GM21723 (cell line): ENCODE measurements around the gene PARP11.

Source experiments
- ATAC-seq: cut with Tn5 transposase; IDR thresholded peaks from one replicate; pipeline ENCODE4 v1.9.1; 2021; ENCODE audit warnings: mild to moderate bottlenecking, moderate library complexity; ENCODE audit not compliant: unreplicated experiment

The PARP11 gene

DNA sequence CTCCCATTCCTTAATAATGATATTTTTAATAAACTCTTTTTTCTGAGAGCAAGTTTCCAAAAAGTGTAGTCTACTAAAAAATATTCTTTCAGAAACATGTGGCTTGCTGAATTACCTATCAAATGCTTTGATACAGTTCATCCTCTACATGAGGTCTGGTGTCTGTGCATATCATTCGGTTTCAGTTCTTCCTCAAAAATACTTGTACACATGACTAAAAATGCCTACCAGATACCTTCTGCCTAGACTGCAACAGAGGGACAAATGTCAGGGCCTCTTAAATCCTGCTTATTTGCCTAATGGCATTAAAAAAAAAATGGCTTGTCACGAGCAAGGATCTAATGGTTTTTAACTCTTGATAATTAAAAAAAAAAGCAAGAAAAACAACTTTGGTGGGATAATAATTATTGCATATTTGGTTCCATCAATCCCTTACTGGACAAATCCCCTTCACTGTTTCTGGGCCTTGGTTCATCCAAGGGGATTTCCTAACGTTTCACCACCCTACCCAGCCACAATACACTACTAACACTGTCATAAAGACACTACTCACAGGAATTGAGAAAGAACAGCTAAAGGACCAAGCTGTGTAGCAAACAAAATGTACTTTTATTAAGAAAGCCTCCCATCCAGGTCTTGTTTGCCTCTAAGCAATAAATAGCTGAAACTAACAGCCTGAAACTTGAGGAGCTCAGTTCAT lies 45.7 kb downstream of the PARP11 start:
- no peak for ATAC-seq

DNA sequence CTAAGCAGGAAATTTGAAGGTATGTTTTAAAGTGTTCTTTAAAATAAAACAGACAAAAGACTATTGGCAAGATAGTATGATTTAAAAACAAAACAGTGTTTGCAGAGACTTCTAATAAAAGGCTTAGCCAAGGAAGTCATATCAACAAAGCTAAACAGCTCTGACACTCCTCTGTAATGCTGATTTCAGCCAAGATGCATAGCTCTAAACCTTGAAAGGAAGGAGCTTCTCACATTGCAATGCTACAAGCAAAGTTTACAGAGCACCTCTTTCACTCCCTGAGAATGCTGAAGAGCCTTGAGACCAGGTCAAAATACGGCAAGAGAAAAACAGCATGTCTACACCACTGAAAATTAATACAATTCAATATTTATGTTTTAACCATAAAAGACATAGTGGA lies 51.8 kb downstream of the PARP11 start:
- ATAC-seq, result no peak

DNA sequence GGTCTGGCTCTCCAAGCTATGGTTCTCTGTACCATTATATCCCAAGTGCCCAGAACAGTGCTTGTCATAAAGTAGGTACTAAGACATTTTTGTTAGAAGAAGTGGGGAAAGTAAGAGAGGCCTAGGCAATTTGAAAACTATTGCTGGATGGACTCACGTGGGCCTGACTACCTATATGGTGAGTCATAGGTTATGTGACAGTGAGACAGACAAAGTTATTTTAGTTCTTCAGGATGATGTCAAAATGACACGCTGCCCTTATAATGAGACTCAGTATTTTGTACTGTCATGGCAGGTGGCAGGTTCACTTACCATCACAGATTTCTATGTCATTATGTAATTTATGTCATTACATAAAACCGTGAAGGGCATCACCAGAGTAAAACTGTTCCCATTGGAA lies 53.1 kb downstream of the PARP11 start:
- ATAC-seq, result no peak

DNA sequence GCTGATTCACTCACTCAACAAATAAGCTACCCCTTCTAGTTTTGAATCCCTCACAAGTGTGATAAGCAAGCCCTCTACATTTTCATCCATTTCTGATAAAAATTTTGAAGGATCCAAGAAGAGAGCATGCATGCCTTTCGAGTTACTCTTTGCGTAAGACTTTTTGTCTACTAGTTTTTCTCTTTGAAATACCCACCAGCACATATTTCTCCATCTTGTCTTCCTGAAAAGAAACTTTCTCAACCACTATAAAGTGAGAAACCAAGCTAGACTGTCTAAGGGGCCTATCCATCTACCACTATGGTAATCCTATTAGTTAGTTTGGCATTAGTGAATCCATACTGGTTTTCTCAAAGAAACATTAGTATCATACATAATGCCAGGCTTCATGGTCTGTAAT lies 56.9 kb downstream of the PARP11 start:
- ATAC-seq, result no peak

DNA sequence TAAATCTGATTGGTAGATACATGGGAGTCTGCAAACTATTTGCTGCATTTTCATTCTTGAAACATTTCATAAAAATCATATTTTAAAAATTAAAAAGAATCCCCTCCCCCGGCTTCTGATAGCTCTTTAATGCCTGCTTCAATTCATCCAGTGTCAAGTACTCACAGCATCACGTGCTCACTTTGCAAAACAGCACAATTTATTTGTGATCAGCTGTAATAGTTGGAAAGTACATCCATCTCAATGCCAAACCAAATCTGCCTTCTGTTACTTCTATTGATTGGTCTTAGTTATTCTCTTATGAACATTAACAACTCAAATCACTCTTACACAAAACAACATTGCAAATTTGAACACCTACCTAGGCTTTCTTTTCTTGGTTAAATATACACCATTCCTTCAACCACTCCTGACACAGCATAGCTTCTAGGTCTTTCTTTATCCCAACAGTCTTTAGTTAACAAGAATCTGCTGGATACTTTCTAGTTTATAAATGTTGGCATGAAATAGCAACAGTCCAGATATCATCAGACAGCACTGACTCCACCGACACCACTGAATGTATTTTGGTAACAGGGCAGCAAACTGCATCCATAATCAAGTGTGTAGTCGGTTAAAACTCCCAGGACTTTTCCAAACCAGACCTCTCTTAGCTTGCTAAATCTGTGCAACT lies 58.0 kb downstream of the PARP11 start:
- ATAC-seq, result no peak

DNA sequence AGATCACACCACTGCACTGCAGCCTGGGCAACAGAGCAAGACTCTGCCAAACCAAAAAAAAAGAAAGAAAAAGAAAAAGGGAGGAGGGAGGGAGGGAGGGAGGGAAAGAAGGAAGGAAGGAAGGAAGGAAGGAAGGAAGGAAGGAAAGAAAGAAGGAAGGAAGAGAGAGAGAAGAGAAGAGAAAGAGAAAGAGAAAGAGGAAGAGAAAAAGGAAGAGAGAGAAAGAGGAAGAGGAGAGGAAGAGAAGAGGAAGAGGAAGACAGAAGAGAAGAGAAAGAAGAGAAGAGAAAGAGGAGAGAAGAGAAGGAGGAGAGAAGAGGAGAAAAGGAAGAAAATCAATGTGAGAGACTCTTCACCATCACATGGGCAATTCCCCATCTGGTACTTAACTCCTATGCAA lies 62.7 kb downstream of the PARP11 start:
- ATAC-seq, result no peak

DNA sequence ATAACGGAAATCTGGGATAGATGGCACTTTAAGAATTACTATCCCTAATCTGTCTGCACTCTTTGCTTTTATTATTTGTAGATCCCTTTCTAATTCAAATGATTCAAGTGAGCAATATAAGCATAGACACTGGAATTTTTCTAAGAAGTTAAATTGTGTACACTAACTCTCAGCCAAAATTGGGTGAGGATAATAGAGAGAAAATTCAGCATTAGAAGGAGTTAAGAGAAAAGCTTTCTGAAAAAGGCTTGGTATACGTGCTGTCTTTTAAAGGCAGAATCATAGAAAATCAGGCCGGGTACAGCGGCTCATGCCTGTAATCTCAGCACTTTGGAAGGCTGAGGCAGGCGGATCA lies 63.2 kb downstream of the PARP11 start:
- no peak for ATAC-seq

DNA sequence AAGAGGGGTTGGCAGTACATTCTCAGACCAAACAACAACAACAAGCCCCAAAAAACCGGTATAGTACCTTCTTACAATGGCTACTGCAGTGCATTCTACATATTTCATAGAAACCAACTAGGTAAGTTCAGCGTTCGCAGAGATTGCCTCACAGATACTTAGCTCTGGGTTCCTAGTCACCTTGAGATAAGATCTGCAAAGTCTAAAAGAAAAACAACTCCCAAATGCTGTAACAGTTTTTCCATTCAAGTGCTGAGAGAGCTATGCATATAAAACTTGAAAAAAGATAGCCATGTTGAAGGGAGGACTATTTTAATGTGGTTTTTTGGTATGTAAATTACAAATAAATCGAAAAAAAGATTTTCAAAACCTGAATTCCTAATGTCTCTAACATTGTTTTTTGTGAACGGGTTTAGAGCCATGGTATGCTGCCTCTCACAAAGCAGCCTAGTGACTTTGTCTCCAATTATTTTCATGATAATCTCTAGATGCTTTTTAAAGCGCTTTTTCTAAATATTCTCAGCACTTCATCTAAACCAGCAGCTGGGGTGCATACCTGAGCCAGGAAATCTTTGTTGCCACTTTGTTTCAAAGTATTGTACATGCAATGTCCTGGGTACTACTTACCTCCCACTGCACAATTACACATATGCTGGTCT lies 63.7 kb downstream of the PARP11 start:
- no peak for ATAC-seq

DNA sequence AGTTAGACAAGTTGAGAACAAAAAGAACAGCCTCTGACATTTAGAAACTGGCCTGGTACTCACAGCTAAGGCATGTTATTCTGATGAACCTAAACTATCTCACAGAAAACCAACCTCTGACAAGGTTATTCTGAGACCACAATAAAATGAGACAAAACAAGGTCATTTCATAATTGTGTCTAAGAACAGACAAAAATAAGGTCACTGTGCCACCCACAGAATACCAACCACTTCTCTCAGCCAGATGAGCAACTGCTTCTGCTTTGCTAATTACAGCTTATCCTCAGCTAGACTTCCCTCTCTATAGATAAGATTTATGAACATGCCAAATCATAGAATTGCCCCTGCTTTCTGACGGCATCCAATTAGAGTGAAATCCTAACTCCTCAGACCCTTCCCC lies 68.1 kb downstream of the PARP11 start:
- ATAC-seq, result no peak

DNA sequence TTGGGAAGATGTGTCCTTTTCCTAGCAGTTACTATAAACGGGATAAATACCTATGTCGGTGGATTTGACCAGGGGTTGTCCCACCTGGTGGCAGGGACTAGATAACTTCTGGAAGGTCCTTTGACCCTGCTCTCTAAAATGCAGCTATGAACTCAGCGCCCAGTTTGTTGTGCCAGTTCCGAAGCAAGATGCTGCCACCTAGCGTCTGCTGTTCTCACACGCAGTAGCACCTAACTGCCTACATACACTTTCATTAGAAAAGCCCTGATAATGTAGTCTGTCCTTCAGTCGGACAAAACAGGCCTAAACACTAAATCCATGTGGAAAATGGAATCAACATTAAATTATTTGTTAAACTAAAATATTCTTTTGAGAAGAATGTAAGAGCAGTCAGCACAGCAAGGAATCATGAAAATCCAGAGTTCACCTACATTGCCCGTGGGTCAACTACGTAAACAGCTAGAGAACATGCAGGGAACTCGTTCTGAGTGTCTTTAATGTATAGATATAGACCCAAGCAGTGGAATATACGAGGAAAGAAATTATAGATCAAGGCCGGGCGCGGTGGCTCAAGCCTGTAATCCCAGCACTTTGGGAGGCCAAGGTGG lies 69.2 kb downstream of the PARP11 start:
- ATAC-seq, result no peak

DNA sequence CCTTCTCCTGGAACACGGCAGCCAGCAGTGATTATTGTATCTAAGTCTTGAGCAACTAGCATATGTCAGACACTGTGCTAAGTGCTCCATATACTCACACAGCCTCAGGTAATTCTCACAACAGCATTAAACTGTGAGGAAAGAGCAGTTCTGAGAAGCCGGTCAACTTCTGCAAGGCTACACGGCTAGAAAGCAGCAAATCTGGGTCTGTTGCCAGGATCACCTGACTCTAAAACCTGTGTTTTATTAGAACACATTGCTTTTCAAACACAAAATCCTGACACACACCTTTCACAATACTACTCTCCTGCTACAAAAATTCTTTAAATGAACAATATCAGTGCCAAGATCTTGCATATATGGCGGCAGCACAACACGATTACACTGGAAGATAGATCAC lies 70.5 kb downstream of the PARP11 start:
- no peak for ATAC-seq

DNA sequence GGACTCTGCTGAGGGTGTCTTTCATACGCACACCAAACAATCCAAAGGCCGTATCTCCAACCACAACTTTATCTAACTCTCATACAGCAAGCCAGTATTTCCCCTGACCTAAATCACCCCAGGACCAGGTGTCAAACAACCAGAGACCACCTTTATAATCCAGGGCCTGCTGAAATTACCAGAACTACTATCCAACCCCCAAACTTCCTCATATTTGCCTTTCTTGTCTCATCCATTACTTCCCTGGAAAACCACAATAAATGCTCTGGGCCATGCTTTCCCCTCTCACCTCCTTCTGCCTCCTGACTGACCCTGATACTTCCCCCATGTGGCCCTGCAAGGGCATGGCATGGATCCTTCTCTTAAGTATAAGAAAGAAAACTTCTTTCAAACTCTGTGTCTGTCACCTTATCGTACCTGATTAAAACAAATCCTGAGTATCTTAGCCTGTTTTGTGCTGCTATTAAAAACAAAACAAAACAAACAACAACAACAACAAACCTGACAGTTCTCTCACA lies 75.6 kb downstream of the PARP11 start:
- ATAC-seq, result no peak

DNA sequence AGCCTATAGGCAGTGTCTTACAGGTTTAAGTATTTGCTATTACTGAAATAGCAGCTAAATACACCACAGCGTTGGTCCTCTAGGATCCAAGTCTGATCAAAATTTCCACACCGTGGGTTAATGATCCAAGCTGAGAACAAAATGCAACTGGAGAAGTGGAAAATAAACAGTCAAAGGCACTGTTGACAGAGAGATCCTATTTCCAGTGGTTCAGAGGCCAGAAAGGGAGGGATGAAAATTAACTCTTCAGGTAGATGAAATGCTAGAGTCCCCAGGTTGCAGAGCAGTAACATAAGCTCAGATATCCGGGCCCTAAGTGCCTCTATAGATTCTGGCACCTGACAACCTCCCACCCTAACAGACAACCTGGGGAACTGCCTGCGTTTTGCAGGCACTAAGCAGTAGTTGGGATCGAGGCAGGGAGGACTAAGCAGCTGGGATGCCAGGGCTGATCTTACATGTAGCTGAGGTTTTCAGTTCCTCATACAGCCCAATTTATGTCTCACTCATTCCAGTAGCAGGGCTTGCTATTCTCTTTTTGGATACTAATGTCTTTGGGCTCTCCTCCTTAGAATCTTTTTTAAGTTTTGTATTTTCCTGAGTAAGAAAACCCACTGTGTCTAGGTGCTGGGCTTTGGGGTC lies 77.6 kb downstream of the PARP11 start:
- no peak for ATAC-seq

DNA sequence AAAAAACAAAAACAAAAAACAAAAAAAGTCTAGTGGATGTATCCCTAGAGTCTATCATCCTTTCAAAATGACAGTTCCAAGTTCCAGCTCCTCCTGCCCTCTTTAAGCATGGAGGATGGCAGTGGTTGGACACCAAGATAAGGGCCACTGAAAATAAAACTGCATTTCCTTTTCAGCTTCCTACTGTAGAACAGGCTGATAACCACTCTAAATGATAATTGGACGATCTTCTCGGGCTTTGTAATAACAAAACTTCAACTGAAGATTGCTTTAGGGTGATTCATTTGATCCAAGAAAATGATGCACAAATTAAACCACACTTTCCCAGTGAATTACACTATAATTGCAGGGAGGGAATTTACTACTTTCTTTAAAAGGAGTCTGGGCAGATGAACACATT lies 78.1 kb downstream of the PARP11 start:
- ATAC-seq, result no peak

DNA sequence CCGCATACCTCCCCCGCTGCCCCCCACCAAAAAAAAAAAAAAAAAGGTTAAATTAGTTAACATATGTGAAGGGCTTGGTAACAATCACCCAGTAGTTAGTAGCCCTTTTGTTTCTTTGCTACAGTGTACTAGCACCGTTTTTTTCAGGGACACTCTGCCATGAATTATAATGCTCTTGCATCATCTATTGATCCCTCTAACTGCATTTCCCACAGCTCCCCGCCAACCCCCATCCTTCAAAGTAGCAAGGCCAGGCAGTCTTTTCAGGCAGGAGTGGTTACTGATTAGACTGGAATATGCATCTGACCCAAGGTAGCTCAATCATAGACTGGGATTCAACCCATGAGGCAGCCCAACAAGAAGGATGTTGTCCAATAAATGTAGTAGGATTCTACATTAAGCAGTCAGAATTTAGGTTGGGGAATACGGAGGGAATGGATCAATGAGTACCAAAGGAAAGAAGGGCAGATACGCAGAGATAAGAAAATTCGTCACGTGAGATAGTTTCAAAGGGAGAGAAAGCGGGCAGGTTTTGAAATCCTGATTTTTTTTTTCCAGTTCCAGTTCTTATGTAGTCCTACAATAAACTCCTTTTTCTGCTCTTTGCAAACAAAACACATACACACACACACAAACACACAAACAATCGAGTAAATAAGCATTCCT lies 80.4 kb downstream of the PARP11 start:
- ATAC-seq, result no peak

DNA sequence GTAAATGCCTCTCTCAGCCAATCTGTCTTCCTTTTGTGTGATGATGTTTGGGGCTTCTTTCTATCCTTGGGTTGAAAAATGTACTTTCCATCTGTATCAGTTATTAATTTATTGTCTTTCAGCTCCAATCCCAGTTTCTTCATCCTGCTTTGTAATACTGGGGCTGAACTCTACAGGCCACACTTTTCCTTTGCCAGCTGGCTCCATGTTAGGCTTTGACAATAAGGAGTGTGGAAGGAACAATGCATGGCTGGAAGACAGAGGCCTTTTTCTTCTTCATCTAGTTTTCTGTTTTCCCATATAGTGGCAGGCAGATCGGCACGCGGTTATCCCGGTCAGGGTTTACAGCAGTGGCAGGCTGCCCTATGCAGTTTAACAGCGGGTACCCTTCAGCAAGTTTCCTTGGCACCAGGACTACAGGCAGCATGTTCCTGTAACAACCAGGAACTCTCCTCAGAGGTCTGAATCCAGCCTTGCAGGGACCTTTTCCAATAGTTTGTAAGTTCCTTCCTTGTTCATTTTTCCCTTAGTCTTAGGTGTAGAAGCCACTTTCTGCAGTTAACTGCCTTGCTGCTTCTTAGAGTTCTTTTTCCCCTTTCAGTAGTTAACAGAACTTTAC lies 81.8 kb downstream of the PARP11 start:
- no peak for ATAC-seq

DNA sequence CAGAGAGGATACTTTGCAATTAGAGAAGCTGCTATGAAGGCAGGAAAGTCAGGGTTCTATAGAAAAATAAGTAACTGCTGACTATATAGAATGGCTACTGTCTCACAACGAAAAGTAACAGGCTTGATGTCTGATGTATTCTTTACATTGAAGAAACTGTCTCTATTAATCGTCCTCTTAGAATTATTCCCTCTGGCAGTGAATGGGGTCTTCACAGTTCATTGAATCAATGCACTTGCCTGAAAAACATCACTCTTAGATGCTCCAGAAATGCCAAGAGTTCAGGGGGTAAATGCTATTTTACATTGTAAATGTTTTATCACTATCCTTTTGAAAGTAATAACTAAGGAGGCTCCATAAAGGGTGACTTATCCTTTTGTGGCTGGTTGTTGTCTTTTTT lies 82.6 kb downstream of the PARP11 start:
- ATAC-seq, result no peak

DNA sequence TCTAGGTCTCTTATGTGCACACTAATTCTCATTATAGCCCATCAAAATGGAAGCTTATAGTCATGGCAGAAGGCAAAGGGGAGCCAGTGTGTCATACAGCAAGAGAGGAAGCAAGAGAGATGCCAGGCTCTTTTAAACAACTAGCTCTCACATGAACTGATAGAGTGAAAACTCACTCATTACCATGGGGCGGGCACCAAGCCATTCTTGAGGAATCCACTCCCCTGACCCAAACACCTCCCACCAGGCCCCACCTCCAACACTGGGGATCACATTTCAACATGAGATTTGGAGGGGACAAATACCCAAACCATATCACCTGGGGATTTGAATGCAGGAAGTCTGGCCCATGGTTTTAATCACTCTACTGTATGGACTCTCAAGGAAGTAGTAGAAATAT lies 83.4 kb downstream of the PARP11 start:
- ATAC-seq, result no peak

DNA sequence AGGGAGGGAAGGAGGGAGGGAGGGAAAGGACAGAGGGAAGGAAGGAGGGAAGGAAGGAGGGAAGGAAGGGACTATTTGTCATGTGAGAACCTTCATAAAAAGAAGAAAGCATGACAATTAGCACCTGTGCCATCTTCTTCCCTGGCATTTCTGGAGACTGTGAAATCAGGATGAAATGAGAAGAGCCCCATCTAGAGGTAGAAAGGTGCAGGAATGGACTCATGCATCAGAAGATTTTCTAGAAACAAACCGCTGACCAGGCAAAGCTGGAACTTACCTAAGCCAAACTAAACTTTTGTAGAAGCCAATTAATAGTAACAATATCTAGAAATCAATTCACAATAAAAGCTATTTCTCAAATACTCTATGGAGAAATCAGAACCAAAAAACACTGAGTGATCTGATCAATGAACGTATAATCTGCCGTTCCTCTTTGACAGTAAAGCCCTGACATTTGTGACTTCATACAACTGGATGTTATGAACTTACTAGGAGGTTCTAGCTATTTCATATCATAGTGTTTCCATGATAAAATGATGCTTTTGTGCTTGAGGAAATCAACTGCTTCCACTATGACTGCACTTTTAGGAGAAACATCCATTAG lies 95.9 kb downstream of the PARP11 start:
- ATAC-seq, result no peak
